Right renal cortex interstitium (tissue), 3 donors: Measurements from ENCODE around the gene UBA52. TPM values are rescaled to one million over a fixed set of nuclear protein-coding genes. Genes with fewer than 3 reads are reported as not detected.
"Not testable (repeated sequence)": the region's sequence is repeated elsewhere in the genome, so short reads cannot be mapped to it uniquely, and the experiment has no call there.

Experiments used
- DNase-seq, 3 donors: peaks; one replicate each; pipeline ENCODE4 v3.0.0-alpha.2; 2013; ENCODE audit warnings: low read depth in 3 of 3, low spot score in 2 of 3
- polyA plus RNA-seq, 3 donors: library from polyadenylated mRNA; unstranded; fragments of 120-200 nt; gene quantifications; one replicate each; pipeline ENCODE4 v1.2.1, GENCODE V29; 2013; ENCODE audit not compliant: insufficient read length in 3 of 3

UBA52 gene
- 100 to 1,000 TPM; 768 to 922 (median 860) TPM for polyA plus RNA-seq

- DNase-seq = peak; percentile 87 to 95 (median 90)
These were observed at the start of gene UBA52 for GRCh38 chr19:18571564-18572344. Gene UBA52 (plus strand): TSS chr19:18571857. CDS start chr19:18573301, 1,444 bp downstream.

- DNase-seq = peak; percentile 97 to 99 (median 99)
These were observed 49.4 kb upstream of the UBA52 start for GRCh38 chr19:18522124-18522861.

GRCh38 chr19:18522862-18523440 is 48.7 kb upstream of the UBA52 start:
- DNase-seq = not testable (repeated sequence)

GRCh38 chr19:18523841-18524240 is 47.8 kb upstream of the UBA52 start:
- no peak for DNase-seq

- no peak for DNase-seq
These were observed 45.3 kb upstream of the UBA52 start for GRCh38 chr19:18526316-18526715.

GRCh38 chr19:18529782-18530181 is 41.9 kb upstream of the UBA52 start:
- DNase-seq = no peak

GRCh38 chr19:18531485-18531884 is 40.2 kb upstream of the UBA52 start:
- no peak for DNase-seq

GRCh38 chr19:18532168-18532890 is 39.3 kb upstream of the UBA52 start:
- no peak for DNase-seq

- no peak for DNase-seq
These were observed 38.6 kb upstream of the UBA52 start for GRCh38 chr19:18533058-18533457.

GRCh38 chr19:18536475-18536874 is 35.2 kb upstream of the UBA52 start:
- DNase-seq = no peak

- DNase-seq = no peak
These were observed 34.2 kb upstream of the UBA52 start for GRCh38 chr19:18537431-18537830.

- no peak for DNase-seq
These were observed 33.5 kb upstream of the UBA52 start for GRCh38 chr19:18538115-18538514.

GRCh38 chr19:18539372-18539771 is 32.3 kb upstream of the UBA52 start:
- DNase-seq = no peak

GRCh38 chr19:18540200-18540599 is 31.5 kb upstream of the UBA52 start:
- DNase-seq = not testable (repeated sequence)

GRCh38 chr19:18541258-18541991 is 30.2 kb upstream of the UBA52 start:
- DNase-seq = no peak

GRCh38 chr19:18541992-18542940 is 29.4 kb upstream of the UBA52 start:
- no peak for DNase-seq

GRCh38 chr19:18542941-18543813 is 28.5 kb upstream of the UBA52 start, which contains the start of gene FKBP8:
Gene FKBP8 (minus strand): TSS chr19:18543573. CDS start chr19:18541970, 1,603 bp downstream.
- DNase-seq = peak in 1 of 3 donors; percentile 75
